Loucy (cell line): ENCODE data around the gene TENT4A.
A peak's percentile ranks its signal among the peaks of the same experiment; 100 is the strongest.

Experiments
- H2AFZ ChIP-seq: fragments of 200-600 bp; sonication (generic); 2 replicates; pipeline ENCODE4 v1.6.0; 2016; ENCODE audit warnings: antibody characterized with exemption, mild to moderate bottlenecking, low read length, moderate library complexity
- H3F3A ChIP-seq: fragments of 200-600 bp; 2 replicates; pipeline ENCODE4 v1.6.0; 2016; ENCODE audit warnings: antibody characterized with exemption, low read depth, mild to moderate bottlenecking
- H3K27me3 ChIP-seq: fragments of 200-600 bp; sonication (generic); 2 replicates; pipeline ENCODE4 v1.6.1; 2014; ENCODE audit warnings: low read length, mild to moderate bottlenecking; ENCODE audit not compliant: insufficient read depth, poor library complexity, severe bottlenecking
- H3K36me3 ChIP-seq: fragments of 200-600 bp; sonication (generic); 2 replicates; pipeline ENCODE4 v1.6.1; 2016; ENCODE audit warnings: low read length; ENCODE audit not compliant: insufficient read depth
- H3K4me1 ChIP-seq: fragments of 200-600 bp; sonication (generic); 2 replicates; pipeline ENCODE4 v1.5.1; 2014; ENCODE audit warnings: low read length, mild to moderate bottlenecking; ENCODE audit not compliant: insufficient read depth, poor library complexity, severe bottlenecking
- H3K4me2 ChIP-seq: fragments of 200-600 bp; sonication (generic); 2 replicates; pipeline ENCODE4 v1.6.0; 2014; ENCODE audit warnings: antibody characterized with exemption, low read length, low read depth, mild to moderate bottlenecking; ENCODE audit not compliant: poor library complexity, severe bottlenecking
- H3K4me3 ChIP-seq: fragments of 200-600 bp; sonication (generic); 2 replicates; pipeline ENCODE4 v1.5.1; 2014; ENCODE audit warnings: low read length, mild to moderate bottlenecking, mixed read lengths; ENCODE audit not compliant: poor library complexity, severe bottlenecking
- H3K79me2 ChIP-seq: fragments of 200-600 bp; sonication (generic); 2 replicates; pipeline ENCODE4 v1.6.1; 2014; ENCODE audit warnings: low read length; ENCODE audit not compliant: insufficient read depth
- H3K9ac ChIP-seq: fragments of 200-600 bp; sonication (generic); 2 replicates; pipeline ENCODE4 v1.6.0; 2014; ENCODE audit warnings: mild to moderate bottlenecking, low read depth, low read length, moderate library complexity; ENCODE audit not compliant: poor library complexity, severe bottlenecking
- H3K9me2 ChIP-seq: fragments of 200-600 bp; sonication (generic); replicated peaks from 2 replicates; pipeline ENCODE4 v1.6.1; 2016; ENCODE audit warnings: low read depth, low read length, mixed read lengths
- H3K9me3 ChIP-seq: fragments of 200-600 bp; sonication (generic); 2 replicates; pipeline ENCODE4 v1.6.1; 2014; ENCODE audit warnings: mild to moderate bottlenecking, antibody characterized with exemption, low read length, low read depth; ENCODE audit not compliant: insufficient read depth
- H4K20me1 ChIP-seq: fragments of 200-600 bp; sonication (generic); 2 replicates; pipeline ENCODE4 v1.6.0; 2014; ENCODE audit warnings: antibody characterized with exemption, low read length, mild to moderate bottlenecking; ENCODE audit not compliant: insufficient read depth, poor library complexity, severe bottlenecking
- EZH2phosphoT487 ChIP-seq: fragments of 200-600 bp; IDR thresholded peaks from 2 replicates; pipeline ENCODE4 v1.6.1; 2018; ENCODE audit warnings: antibody characterized with exemption, mild to moderate bottlenecking, moderate library complexity, borderline replicate concordance
- TF ChIP-seq, protein P1 (sequence below): fragments of 200-600 bp; sonication (generic); conservative IDR thresholded peaks from 2 replicates; pipeline ENCODE4 v1.5.1; 2014; ENCODE audit warnings: mild to moderate bottlenecking, antibody characterized with exemption, low read length

TENT4A gene

DNA sequence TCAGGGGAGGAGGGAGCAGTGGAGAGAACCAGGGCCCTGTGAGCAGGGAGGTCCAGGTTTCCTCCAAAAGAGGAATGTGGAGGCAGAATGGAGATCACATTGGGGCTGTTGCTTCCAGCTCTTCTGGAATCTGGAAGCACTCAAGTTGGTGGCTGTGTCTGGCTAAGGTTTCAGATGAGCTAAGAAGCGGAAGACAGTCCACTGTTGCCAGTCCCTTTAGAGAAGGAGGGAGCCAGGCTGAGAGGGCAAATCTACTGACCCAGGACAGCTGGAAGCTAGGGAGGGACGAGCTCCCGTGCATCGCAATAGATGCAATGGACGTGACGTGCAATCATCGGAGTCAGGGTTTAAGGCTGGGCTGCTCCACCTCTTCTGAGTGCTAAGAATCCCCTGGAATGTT lies 71.2 kb downstream of the TENT4A start:
- TF ChIP-seq, protein P1, sequence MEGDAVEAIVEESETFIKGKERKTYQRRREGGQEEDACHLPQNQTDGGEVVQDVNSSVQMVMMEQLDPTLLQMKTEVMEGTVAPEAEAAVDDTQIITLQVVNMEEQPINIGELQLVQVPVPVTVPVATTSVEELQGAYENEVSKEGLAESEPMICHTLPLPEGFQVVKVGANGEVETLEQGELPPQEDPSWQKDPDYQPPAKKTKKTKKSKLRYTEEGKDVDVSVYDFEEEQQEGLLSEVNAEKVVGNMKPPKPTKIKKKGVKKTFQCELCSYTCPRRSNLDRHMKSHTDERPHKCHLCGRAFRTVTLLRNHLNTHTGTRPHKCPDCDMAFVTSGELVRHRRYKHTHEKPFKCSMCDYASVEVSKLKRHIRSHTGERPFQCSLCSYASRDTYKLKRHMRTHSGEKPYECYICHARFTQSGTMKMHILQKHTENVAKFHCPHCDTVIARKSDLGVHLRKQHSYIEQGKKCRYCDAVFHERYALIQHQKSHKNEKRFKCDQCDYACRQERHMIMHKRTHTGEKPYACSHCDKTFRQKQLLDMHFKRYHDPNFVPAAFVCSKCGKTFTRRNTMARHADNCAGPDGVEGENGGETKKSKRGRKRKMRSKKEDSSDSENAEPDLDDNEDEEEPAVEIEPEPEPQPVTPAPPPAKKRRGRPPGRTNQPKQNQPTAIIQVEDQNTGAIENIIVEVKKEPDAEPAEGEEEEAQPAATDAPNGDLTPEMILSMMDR = no peak
- no peak for TF ChIP-seq EZH2phosphoT487
- Histone ChIP-seq H3K4me2 (no peak overlapping the region), H3F3A (no peaks in the 10 kb centered on the region), H3K36me3 (no peaks in the 10 kb centered on the region), H3K4me1 (peaks cover 17% of the 10 kb centered on the region), H3K79me2 (no peaks in the 10 kb centered on the region), H3K9me2 (no peaks in the 10 kb centered on the region), H3K4me3 (no peak overlapping the region), H3K9me3 (no peaks in the 10 kb centered on the region), H3K27me3 (no peaks in the 10 kb centered on the region), H2AFZ (no peak overlapping the region), H4K20me1 (no peaks in the 10 kb centered on the region), H3K9ac (no peak overlapping the region)

DNA sequence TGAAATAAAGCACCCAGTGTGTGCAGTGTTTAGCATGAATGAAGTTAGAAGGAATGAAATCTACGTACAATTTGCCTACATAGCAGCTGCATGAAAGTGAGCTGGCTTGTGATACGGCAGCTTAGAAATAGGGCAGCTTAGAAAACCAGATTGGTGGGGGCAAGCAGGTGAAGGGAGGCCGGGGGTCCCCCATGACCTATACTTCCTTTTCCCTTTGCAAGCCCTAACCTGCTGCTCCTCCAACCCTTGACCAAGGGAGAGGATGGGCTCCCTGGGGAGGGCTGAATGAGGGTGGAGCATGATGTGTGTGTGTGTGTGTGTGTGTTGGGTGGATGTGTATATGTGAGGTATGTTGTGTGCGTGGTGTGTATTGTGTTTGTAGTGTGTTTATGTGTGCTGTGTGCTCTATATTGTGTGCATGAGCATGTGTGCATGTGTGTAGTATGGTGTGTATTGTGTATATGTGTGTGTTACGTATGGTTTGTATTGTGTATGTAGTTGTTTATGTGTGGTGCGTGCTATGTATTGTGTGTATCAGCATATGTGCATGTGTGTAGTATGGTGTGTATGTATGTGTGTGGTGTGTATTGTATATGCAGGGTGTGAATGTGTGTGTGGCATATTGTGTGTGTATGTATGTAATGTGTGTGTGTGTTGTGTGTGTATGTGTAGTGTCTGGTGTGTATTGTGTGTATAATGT lies 72.1 kb downstream of the TENT4A start:
- Histone ChIP-seq H4K20me1 (no peaks in the 10 kb centered on the region), H3K4me1 (peaks cover 17% of the 10 kb centered on the region), H2AFZ (no peak overlapping the region), H3F3A (no peaks in the 10 kb centered on the region), H3K9ac (no peak overlapping the region), H3K27me3 (no peaks in the 10 kb centered on the region), H3K4me2 (peak overlapping the region; percentile 65), H3K4me3 (peak overlapping the region; percentile 35), H3K36me3 (no peaks in the 10 kb centered on the region), H3K9me3 (no peaks in the 10 kb centered on the region), H3K9me2 (no peaks in the 10 kb centered on the region), H3K79me2 (no peaks in the 10 kb centered on the region)
- TF ChIP-seq, protein P1 = no peak
- TF ChIP-seq EZH2phosphoT487 = no peak

DNA sequence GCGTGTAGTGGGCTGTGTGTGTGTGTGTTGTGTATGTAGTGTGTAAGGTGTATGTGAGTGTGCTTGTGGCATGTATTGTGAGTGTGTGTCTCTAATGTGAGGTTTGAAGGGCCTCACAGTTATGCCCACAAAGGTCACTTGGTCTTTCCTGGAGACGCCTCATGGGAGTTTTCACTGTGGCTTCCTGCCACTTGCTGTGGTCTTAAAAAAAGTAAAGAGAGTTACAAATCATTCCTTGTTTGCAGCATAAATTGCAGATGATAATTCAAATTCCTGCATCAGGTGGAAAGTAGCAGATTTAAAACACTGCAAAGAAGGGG lies 72.6 kb downstream of the TENT4A start:
- Histone ChIP-seq H3K79me2 (no peaks in the 10 kb centered on the region), H3K27me3 (no peaks in the 10 kb centered on the region), H3F3A (no peaks in the 10 kb centered on the region), H3K9me3 (no peaks in the 10 kb centered on the region), H3K36me3 (no peaks in the 10 kb centered on the region), H4K20me1 (no peaks in the 10 kb centered on the region), H3K4me3 (peak overlapping the region; percentile 35), H2AFZ (no peak overlapping the region), H3K4me1 (peaks cover 17% of the 10 kb centered on the region), H3K9me2 (no peaks in the 10 kb centered on the region), H3K4me2 (peak overlapping the region; percentile 65), H3K9ac (no peak overlapping the region)
- TF ChIP-seq, protein P1 = no peak
- no peak for TF ChIP-seq EZH2phosphoT487
